K562 (cell line): Measurements from ENCODE around the gene HMCN1. TPM values are rescaled to one million over a fixed set of nuclear protein-coding genes. Genes with fewer than 3 reads are reported as not detected.

Source experiments
- AFF4 ChIP-seq: sonication (generic); formaldehyde crosslinking; IDR thresholded peaks from 2 replicates; pipeline ENCODE4 v1.8.0; 2023; ENCODE audit warnings: mild to moderate bottlenecking, missing genetic modification reagents
- ELF1 ChIP-seq: fragments of 200-800 bp; sonication (Bioruptor generic); IDR thresholded peaks from 2 replicates; pipeline ENCODE4 v1.6.1; 2016; ENCODE audit warnings: missing genetic modification characterization, missing compliant biosample characterization
- GTF3C2 ChIP-seq: IDR thresholded peaks from 3 replicates; pipeline ENCODE4 v1.6.1; 2011; ENCODE audit warnings: borderline replicate concordance, mild to moderate bottlenecking, moderate library complexity; ENCODE audit not compliant: insufficient read length; ENCODE audit errors: extremely low read depth
- HEY1 ChIP-seq: fragments of 250-450 bp; sonication (Bioruptor Pico); IDR thresholded peaks from 2 replicates; pipeline ENCODE4 v1.5.0; 2020; ENCODE audit warnings: mild to moderate bottlenecking, moderate library complexity, borderline replicate concordance
- NCOR1 ChIP-seq: fragments of 450-650 bp; IDR thresholded peaks from 2 replicates; pipeline ENCODE4 v1.6.1; 2016; ENCODE audit warnings: mild to moderate bottlenecking, moderate library complexity
- NR3C1 ChIP-seq: sonication (generic); formaldehyde crosslinking; IDR thresholded peaks from 2 replicates; pipeline ENCODE4 v1.8.1; 2022; ENCODE audit warnings: missing genetic modification reagents
- PCBP1 ChIP-seq: fragments of 200-400 bp; formaldehyde crosslinking; IDR thresholded peaks from 2 replicates; pipeline ENCODE4 v1.6.1; 2018; ENCODE audit warnings: mild to moderate bottlenecking, low read depth, low read length; ENCODE audit not compliant: poor library complexity, severe bottlenecking
- POLR2AphosphoS2 ChIP-seq: IDR thresholded peaks from 2 replicates; pipeline ENCODE4 v1.6.1; 2012; ENCODE audit warnings: low read length, improper control_type of control experiment
- ZNF589 ChIP-seq: fragments of 200-800 bp; sonication (Bioruptor generic); IDR thresholded peaks from 2 replicates; pipeline ENCODE4 v1.6.1; 2016; ENCODE audit warnings: low read depth, missing genetic modification characterization, missing compliant biosample characterization
- polyA plus RNA-seq, 8 experiments: library from polyadenylated mRNA; depleted of rRNA in 4 of 8; stranded (reverse) in 5 of 8; unstranded in 3 of 8; fragments of >200 nt; fragmentation: Nextera tagmentation in 2 of 8; fragmentation: Illumina TruSeq in 1 of 8; extraction: Ambion mirVana in 2 of 8; extraction: Trizol in 1 of 8; gene quantifications; 2 replicates each; pipeline versions ENCODE4 v1.2.1 to v1.2.3, GENCODE V29; 2011 to 2014; ENCODE audit warnings: inconsistent platforms in 1 of 8, missing spikeins in 1 of 8
- total RNA-seq, 7 experiments: library from RNA; depleted of rRNA in 6 of 7; stranded (reverse); fragments of >200 nt in 6 of 7; fragmentation: Illumina TruSeq in 2 of 7; extraction: Trizol in 2 of 7; gene quantifications; 2 replicates each; pipeline versions ENCODE4 v1.2.1 to v1.2.3, GENCODE V29; 2011 to 2021; ENCODE audit warnings: low replicate concordance in 1 of 7

Gene HMCN1
- total and polyA plus RNA-seq, 9 of the 15 experiments (the other 6 are each of a cell fraction or from before 2014, with no cell fraction given), result 0.07 to 0.36 (median 0.21) TPM

GRCh38 chr1:185821612-185822385 lies 87.6 kb downstream of the HMCN1 start (continued):
- no peak for TF ChIP-seq HEY1 (CRISPR knock-in tag)
- TF ChIP-seq PCBP1, result no peak
- no peak for TF ChIP-seq NR3C1
- no peak for TF ChIP-seq GTF3C2
- TF ChIP-seq NCOR1, result no peak
- no peak for TF ChIP-seq POLR2AphosphoS2
- TF ChIP-seq ZNF589 (CRISPR knock-in tag), result no peak
- TF ChIP-seq AFF4 (CRISPR knock-in tag), result no peak
- no peak for TF ChIP-seq ELF1
